HG03520 (cell line): ENCODE results near the gene PPAT.
"Not testable (repeated sequence)": the region's sequence is repeated elsewhere in the genome, so short reads cannot be mapped to it uniquely, and the experiment has no call there.

Experiments
- ATAC-seq: cut with Tn5 transposase; IDR thresholded peaks from one replicate; pipeline ENCODE4 v1.9.1; 2021; ENCODE audit warnings: mild to moderate bottlenecking, moderate library complexity; ENCODE audit not compliant: unreplicated experiment

The PPAT gene

DNA sequence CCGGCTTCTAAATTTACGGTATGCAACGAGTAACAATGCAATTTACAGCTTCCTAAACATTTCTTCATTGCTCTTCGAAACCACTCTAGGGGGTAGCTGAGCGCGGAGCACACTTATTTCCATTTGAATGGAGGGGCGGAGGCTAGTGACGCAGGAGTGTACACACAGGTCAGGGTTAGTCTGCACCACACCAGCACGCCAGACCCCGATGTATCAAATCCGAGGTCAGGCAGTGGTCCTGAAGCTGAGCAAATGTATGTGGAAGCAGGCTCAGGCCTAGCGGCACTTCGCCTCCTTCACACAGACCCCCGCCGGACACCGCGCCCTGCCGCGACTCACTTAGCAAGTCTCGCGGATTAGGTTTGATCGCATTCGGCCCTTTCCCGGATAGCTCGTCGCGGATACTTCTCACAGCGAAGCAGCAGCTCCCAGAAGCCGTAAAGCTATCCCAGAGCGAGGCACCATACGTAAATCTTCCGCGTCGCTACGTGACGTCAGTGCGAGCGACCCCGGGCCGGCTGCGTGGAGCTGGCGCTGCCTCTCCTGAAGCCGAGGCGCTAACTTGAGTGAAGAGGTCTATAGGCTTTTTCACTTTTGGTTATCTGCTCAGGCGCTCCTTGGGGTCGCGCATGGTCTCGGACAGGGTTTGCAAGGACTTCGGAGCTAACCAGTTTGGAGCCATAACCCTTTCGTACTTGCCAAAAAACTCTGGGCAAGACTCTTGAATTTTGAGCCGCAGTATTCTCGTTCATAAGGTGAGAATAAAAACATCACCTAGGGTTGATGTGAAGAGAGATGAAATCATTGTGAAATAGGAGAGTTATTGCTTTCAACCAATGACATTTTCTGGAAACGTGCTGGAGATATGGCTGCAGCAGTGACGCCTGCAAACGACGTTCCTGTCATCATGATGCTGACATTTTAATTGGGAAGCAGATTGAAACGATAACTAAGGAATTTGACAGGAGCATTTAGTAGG is 48.1 kb downstream of the PPAT start, which contains the start of gene AASDH:
Gene AASDH (minus strand): TSS at position 469 of the 979 bp plus-strand sequence. CDS start 3,192 bp downstream, outside the sequence.
- peak; percentile 93 for ATAC-seq

GRCh38 chr4:56386091-56386490 is 49.3 kb downstream of the PPAT start:
- ATAC-seq, result no peak

GRCh38 chr4:56375458-56375857 is 60.0 kb downstream of the PPAT start:
- ATAC-seq, result no peak

- no peak for ATAC-seq
These were observed 60.5 kb downstream of the PPAT start for GRCh38 chr4:56374956-56375355.

- ATAC-seq, result no peak
These were observed 62.6 kb downstream of the PPAT start for GRCh38 chr4:56372774-56373173.

GRCh38 chr4:56371426-56372220 is 63.8 kb downstream of the PPAT start:
- no peak for ATAC-seq

DNA sequence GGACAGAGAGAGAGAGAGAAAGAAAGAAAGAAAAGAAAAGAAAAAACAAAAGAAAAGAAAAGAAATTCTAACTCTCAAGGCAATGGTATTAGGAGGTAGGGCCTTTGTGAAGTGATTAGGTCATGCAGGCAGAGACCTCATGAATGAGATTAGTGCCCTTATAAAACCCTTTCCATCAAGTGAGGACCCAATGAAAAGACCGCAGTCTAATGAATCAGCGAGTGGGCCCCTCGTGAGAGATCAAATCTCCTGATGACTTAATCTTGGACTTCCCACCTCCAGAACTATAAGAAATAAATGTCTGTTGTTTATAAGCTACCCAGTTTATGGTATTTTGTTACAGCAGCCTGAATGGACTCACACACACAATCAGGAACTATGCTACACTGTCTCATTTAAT is 65.0 kb downstream of the PPAT start:
- ATAC-seq, result no peak

- not testable (repeated sequence) for ATAC-seq
These were observed 72.4 kb downstream of the PPAT start for GRCh38 chr4:56362981-56363380.

- ATAC-seq, result no peak
These were observed 75.3 kb downstream of the PPAT start for GRCh38 chr4:56360071-56360470.

DNA sequence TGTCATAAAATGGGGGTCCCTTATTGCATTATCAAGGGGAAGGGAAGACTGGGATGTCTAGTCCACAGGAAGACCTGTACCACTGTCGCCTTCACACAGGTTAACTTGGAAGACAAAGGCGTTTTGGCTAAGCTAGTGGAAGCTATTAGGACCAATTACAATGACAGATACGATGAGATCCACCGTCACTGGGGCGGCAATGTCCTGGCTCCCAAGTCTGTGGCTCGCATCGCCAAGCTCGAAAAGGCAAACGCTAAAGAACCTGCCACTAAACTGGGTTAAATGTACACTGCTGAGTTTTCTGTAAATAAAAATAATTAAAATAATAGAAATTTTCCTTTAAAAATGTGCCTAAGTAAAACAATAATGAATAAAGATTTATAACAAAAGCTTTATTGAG is 78.8 kb downstream of the PPAT start:
- ATAC-seq, result no peak

DNA sequence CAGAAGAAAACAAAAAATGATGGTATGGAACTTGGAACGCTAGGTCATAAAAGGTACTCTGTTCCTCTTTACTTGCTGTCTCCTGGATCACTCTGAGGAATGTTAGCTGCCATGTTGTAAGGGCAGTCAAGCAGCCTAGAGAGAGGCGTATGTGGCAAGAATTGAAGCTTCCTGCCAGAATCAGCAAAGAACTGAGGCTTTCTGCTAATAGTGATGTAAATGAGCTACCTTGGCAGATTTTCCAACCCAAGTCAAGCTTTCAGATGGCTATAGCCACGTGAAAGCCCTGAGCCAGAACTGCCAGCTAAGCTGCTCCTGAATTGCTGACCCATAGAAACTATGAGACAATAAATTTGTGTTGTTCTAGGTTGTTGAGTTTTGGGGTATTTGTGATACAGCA is 86.8 kb downstream of the PPAT start:
- ATAC-seq, result no peak

GRCh38 chr4:56345458-56345857 is 90.0 kb downstream of the PPAT start:
- ATAC-seq, result no peak
